Upper lobe of right lung (tissue), 1 donor: ENCODE data around the gene GCK. TPM values are rescaled to one million over a fixed set of nuclear protein-coding genes. Genes with fewer than 3 reads are reported as not detected.

ENCODE experiments used
- ATAC-seq: fragments of 200-7000 bp; cut with Tn5 transposase; one replicate; pipeline ENCODE4 v1.9.1; 2020; ENCODE audit warnings: mild to moderate bottlenecking, moderate library complexity
- DNase-seq: peaks from one replicate; pipeline ENCODE4 v3.0.0-alpha.2; 2020
- H3K27ac ChIP-seq: fragments of 200-600 bp; one replicate; pipeline ENCODE4 v1.8.0; 2022
- H3K27me3 ChIP-seq: fragments of 200-600 bp; one replicate; pipeline ENCODE4 v1.8.0; 2022; ENCODE audit warnings: mild to moderate bottlenecking
- H3K36me3 ChIP-seq: fragments of 200-600 bp; one replicate; pipeline ENCODE4 v1.8.0; 2022
- H3K4me1 ChIP-seq: fragments of 200-600 bp; one replicate; pipeline ENCODE4 v1.8.0; 2022
- H3K4me3 ChIP-seq: fragments of 200-600 bp; one replicate; pipeline ENCODE4 v1.8.0; 2022; ENCODE audit warnings: mild to moderate bottlenecking
- H3K9me3 ChIP-seq: fragments of 200-600 bp; one replicate; pipeline ENCODE4 v1.8.0; 2022
- intact Hi-C: fragments of 100-400 bp; cut with DNase I; formaldehyde crosslinking; loops from one replicate; pipeline ENCODE4 v1.11.0; 2022
- total RNA-seq: library from RNA; stranded (reverse); fragmentation: NEBNext Ultra II Directional; extraction: Animal tissue kit (Norgen Biotek cat#: 25700); gene quantifications from one replicate; pipeline ENCODE4 v1.2.1, GENCODE V29; 2021
- TF ChIP-seq, protein P1 (sequence below): fragments of 200-600 bp; IDR thresholded peaks from one replicate; pipeline ENCODE4 v1.8.0; 2022; ENCODE audit warnings: antibody characterized with exemption
- donor health status: DM: no; HTN: yes; CAD: no; lungs with severe emphysema.

GCK gene
- total RNA-seq, 1 donor from 2014 or later, result 0.23 TPM

DNA sequence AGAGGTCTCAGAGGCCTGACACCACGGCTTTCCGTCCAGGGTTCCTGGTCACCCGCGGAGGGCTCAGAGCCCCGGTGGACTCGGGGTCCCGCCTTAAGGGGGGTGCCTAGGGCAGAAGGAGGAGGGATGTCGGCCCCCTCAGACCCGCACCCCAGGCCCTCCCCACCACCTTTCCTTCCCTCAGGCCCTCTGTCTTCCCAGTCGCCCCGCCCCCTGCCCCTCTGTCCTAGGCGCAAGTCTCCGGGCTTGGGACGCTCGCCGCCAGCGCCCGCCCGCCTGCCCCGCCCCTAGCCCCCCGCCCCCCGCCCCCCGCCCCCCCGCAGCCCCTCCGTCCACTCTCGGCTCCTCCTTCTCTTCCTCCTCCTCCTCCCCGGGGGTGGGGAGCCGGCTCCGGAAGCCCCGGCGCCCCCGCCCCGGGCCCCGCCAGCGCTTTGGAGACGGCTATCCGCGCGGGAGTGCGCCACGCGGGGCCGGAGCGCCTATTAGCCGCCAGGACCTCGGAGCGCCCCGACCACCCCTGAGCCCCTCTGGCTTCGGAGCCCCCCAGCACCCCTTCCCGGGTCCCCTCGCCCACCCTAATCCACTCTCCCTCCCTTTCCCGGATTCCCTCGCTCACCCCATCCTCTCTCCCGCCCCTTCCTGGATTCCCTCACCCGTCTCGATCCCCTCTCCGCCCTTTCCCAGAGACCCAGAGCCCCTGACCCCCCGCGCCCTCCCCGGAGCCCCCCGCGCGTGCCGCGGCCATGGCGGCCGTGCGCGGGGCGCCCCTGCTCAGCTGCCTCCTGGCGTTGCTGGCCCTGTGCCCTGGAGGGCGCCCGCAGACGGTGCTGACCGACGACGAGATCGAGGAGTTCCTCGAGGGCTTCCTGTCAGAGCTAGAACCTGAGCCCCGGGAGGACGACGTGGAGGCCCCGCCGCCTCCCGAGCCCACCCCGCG is 85.0 kb downstream of the GCK start, which contains the start of gene AEBP1:
AEBP1 (plus strand) TSS at position 423 of the 937 bp plus-strand sequence; CDS start at position 744, 321 bp downstream.
- TF ChIP-seq, protein P1, sequence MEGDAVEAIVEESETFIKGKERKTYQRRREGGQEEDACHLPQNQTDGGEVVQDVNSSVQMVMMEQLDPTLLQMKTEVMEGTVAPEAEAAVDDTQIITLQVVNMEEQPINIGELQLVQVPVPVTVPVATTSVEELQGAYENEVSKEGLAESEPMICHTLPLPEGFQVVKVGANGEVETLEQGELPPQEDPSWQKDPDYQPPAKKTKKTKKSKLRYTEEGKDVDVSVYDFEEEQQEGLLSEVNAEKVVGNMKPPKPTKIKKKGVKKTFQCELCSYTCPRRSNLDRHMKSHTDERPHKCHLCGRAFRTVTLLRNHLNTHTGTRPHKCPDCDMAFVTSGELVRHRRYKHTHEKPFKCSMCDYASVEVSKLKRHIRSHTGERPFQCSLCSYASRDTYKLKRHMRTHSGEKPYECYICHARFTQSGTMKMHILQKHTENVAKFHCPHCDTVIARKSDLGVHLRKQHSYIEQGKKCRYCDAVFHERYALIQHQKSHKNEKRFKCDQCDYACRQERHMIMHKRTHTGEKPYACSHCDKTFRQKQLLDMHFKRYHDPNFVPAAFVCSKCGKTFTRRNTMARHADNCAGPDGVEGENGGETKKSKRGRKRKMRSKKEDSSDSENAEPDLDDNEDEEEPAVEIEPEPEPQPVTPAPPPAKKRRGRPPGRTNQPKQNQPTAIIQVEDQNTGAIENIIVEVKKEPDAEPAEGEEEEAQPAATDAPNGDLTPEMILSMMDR, result no peak
- peak; percentile 64 for DNase-seq
- Histone ChIP-seq H3K9me3 (no peaks in the 10 kb centered on the region), H3K4me1 (peaks cover 3% of the 10 kb centered on the region), H3K27me3 (no peaks in the 10 kb centered on the region), H3K27ac (peak within 1 kb of the TSS; percentile 78), H3K36me3 (peaks cover 11% of the 10 kb centered on the region), H3K4me3 (peak within 1 kb of the TSS; percentile 53)
- intact Hi-C loops, result no loop called here
- ATAC-seq, result peak; percentile 29

DNA sequence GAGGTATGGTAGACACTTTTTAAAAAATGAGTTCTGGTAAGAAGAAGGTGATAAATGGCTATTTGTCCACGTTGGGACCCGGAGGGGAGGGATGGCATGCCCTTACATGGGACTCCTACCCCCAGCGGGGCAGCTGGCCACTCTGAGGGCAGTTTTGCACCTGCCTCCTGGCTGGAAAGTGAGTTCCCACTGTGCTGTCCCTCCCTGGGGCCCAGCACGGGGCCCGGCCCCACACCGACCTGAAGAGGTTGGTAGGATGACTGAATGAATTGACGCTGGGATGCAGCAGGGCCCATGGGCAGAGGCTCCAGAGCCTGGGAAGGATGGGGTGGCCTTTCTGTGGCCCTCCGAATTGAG is 85.7 kb downstream of the GCK start:
- no peaks in the 10 kb centered on the region for H3K27me3 ChIP-seq
- H3K9me3 ChIP-seq, result no peaks in the 10 kb centered on the region
- TF ChIP-seq, protein P1, result no peak
- H3K4me3 ChIP-seq, result peak overlapping the region; percentile 30
- peak overlapping the region; percentile 34 for H3K27ac ChIP-seq
- DNase-seq, result no peak
- no peak for ATAC-seq
- H3K36me3 ChIP-seq, result peaks cover 11% of the 10 kb centered on the region
- peaks cover 3% of the 10 kb centered on the region for H3K4me1 ChIP-seq
- intact Hi-C loops, result no loop called here

DNA sequence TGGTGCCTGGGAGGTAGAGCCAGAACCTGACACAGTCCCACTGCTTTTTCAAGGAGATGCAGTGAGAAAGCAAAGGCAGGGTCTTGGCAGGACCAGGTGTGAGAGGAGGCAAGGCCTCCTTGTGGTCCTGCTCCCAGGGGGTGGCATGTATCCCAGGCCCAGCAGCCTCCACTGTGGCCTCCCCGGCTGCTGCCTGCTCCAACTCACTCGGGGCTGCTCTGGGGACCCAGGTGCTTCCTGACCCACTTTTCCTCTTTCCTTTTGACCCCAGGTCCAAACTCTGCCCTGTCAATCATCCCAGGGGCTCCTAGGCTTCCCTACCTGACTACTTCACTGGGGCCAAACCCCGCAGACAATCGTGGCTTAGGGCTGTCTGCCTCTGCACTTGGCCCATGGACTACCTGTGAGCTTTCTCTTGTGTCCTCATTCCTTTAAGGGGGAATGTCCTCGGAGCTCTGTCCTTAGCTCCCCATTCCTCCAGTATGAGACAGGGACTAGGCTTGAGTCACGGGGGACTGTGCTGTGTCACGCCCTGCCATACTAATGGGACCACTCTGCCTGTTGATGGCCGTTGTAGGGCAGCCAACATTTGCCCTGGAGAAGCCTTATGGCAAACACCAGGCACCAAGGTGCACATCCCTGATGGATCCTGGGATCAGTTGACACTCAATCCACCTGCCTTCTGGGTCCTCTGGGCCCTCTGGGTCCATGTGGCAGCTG is 86.2 kb downstream of the GCK start:
- H3K36me3 ChIP-seq, result peaks cover 11% of the 10 kb centered on the region
- peaks cover 3% of the 10 kb centered on the region for H3K4me1 ChIP-seq
- H3K4me3 ChIP-seq, result no peak overlapping the region
- intact Hi-C loops, result no loop called here
- DNase-seq, result no peak
- no peaks in the 10 kb centered on the region for H3K9me3 ChIP-seq
- peak overlapping the region; percentile 34 for H3K27ac ChIP-seq
- TF ChIP-seq, protein P1, result no peak
- no peaks in the 10 kb centered on the region for H3K27me3 ChIP-seq
- ATAC-seq, result no peak

DNA sequence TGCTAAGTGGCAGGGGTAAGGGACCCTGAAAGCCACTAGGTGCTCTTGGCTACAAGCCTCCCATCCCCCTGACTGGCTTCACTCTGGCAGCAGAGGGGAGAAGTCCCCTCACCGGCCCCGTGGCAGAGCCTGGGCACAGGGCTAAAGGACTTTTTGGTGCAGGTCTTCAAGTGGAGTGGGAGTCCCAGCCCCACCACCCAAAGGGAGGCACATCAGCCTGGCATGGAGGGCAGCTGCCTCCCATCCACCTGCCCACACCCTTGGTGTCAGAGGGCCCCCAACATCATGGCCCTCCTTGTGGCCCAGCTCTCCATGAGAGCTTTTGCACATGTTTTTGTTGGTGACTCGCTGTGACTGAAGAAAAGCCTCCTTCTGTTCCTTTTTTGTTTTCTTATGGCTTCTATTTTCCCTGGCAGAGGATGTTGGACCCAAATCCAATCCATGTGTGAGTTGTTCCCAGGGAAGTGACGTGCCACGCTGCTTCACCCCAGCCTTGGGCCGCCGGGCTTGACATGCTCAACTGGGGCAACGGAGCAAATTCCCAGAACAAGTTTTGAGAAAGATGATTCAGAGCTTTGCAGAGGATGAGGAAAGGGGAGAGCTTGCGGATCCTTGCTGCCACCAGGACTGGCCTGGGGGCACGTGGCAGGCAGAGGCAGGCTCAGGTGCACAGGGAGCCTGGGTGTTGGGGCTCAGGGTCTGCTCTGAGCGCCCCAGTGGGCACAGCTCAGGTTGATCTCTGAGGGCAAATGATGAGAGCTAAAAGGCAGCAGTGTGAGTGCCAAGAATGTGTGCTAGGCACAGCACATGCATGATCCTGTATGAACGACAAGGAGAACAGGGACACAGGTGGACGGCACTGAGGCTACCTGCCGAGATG is 87.0 kb downstream of the GCK start:
- Histone ChIP-seq H3K27ac (peak overlapping the region; percentile 76), H3K4me1 (peaks cover 3% of the 10 kb centered on the region), H3K4me3 (no peak overlapping the region), H3K36me3 (peaks cover 5% of the 10 kb centered on the region), H3K27me3 (no peaks in the 10 kb centered on the region), H3K9me3 (no peaks in the 10 kb centered on the region)
- intact Hi-C loops, result no loop called here
- DNase-seq (no peak), ATAC-seq (no peak)
- TF ChIP-seq, protein P1, result no peak

DNA sequence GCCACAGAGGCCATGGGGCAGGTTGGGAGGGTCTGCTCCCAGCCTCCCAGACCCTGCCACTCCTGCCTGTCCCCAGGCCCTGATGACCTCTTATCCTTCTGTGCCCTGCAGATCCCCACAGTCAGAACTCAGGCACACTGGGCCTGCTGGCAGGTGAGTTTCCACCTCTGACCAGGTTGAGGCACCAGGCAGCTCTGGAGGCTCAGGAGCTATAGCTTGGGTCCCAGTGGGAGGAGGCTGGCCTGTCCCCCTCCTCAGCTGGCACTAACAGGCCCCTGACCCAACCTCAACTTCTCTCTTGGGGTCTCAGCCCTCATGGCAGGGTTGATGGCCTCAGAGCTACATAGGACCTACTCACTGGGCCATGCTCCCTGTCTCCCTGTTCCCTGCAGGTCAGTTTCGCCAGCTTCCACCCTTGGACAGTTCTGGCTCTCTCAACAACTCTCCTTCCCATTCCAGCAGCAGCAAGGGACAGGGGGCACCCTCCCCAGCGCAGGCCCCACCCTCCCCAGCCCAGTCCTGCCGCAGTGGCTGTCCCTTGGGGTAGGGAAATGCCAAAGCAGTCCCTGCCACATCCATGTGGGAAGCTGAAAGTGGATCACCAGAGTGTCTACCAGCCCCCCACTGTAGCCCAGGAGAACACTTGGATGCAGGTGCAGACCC is 87.8 kb downstream of the GCK start:
- intact Hi-C loops, result no loop called here

More for the DNA sequence above, 87.8 kb downstream of the GCK start:
- ATAC-seq, result no peak
- Histone ChIP-seq H3K4me3 (no peak overlapping the region), H3K27me3 (no peaks in the 10 kb centered on the region), H3K9me3 (no peaks in the 10 kb centered on the region), H3K27ac (peak overlapping the region; percentile 76), H3K4me1 (peaks cover 3% of the 10 kb centered on the region), H3K36me3 (no peaks in the 10 kb centered on the region)
- TF ChIP-seq, protein P1, result no peak
- no peak for DNase-seq
